ENCODE results near the gene MOB1B. TPM values are rescaled to one million over a fixed set of nuclear protein-coding genes. Genes with fewer than 3 reads are reported as not detected.

Gene MOB1B
- total RNA-seq, 1 donor, result 14.1 TPM

DNA sequence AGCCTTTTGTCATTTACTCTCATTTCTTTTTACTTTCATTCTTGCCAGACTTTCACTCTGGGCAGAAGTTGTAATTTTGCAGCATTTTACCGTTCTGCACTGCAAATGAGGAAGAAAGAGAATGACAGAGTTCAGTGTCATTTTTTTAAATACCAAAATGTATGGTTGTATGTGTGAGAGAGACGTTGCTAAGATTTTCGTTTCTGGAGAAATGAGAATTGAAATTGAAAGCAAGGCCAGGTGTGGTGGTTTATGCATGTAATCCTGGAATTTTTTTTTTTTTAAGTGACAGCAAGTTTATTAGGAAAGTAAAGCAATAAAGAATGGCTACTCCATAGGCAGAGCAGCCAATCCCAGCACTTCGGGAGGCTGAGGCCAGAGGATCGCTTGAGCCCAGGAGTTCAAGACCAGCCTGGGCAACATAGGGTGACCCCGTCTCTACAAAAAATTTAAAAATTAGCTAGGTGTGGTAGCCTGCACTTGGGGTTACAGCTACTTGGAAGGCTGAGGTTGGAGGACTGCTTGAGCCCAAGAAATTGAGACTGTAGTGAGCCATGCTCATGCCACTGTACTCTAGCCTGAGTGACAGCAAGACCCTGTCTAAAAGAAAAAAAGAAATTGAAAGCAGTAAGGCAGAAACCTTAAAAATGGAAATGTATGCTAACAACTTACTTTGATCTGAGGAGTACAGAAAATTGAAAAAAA lies 104.2 kb downstream of the MOB1B start:
- H3K4me1 ChIP-seq (ENCODE audit: insufficient read depth, low read length), result peaks cover 20% of the 10 kb centered on the region
- no peaks in the 10 kb centered on the region for H4K20me1 ChIP-seq (ENCODE audit: insufficient read depth, low read length)
- no peak overlapping the region for H2AFZ ChIP-seq (ENCODE audit: low read length)
- H3K36me3 ChIP-seq (ENCODE audit: insufficient read depth, low read length), result no peaks in the 10 kb centered on the region
- H3K27me3 ChIP-seq (ENCODE audit: insufficient read depth, low read length), result no peaks in the 10 kb centered on the region
- H3K4me3 ChIP-seq (ENCODE audit: insufficient read depth, low read length), result no peak overlapping the region
- H3K4me2 ChIP-seq (ENCODE audit: insufficient read depth, low read length), result peak overlapping the region; percentile 23
- no peak for DNase-seq (ENCODE audit: insufficient read length, low spot score, missing footprints)
- peaks cover 70% of the 10 kb centered on the region for H3K79me2 ChIP-seq (ENCODE audit: insufficient read depth, low read length)
- no peaks in the 10 kb centered on the region for H3K9me3 ChIP-seq (ENCODE audit: low read depth, low read length)
- TF ChIP-seq, protein P1, sequence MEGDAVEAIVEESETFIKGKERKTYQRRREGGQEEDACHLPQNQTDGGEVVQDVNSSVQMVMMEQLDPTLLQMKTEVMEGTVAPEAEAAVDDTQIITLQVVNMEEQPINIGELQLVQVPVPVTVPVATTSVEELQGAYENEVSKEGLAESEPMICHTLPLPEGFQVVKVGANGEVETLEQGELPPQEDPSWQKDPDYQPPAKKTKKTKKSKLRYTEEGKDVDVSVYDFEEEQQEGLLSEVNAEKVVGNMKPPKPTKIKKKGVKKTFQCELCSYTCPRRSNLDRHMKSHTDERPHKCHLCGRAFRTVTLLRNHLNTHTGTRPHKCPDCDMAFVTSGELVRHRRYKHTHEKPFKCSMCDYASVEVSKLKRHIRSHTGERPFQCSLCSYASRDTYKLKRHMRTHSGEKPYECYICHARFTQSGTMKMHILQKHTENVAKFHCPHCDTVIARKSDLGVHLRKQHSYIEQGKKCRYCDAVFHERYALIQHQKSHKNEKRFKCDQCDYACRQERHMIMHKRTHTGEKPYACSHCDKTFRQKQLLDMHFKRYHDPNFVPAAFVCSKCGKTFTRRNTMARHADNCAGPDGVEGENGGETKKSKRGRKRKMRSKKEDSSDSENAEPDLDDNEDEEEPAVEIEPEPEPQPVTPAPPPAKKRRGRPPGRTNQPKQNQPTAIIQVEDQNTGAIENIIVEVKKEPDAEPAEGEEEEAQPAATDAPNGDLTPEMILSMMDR (IDR thresholded peaks at IDR 0.05; ENCODE audit: extremely low read depth, low read depth, low read length), result no peak
- no peak overlapping the region for H3K27ac ChIP-seq (ENCODE audit: low read depth, low read length)

DNA sequence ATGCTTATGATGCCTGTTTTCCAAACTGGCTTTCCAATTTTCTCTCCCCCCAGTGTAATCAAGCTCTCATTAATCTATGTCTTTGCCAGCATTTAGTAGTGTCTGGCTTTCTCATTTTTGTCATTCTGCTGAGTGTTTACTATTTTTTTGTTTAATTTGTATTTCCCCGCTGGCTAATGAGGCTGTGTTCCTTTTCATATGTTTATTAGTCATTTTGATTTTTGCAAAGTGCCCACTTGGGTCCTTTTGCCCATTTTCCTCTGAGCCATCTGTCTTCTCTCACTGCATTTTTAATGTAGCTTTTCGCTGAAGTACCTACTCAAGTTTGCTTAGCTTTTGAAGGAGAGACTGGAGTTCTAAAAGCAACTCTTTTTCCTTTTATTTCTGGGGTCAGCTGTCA lies 106.0 kb downstream of the MOB1B start:
- TF ChIP-seq, protein P1 (IDR thresholded peaks at IDR 0.05; ENCODE audit: extremely low read depth, low read depth, low read length), result no peak
- H3K4me3 ChIP-seq (ENCODE audit: insufficient read depth, low read length), result no peak overlapping the region
- peaks cover 20% of the 10 kb centered on the region for H3K4me1 ChIP-seq (ENCODE audit: insufficient read depth, low read length)
- no peaks in the 10 kb centered on the region for H3K9me3 ChIP-seq (ENCODE audit: low read depth, low read length)
- no peaks in the 10 kb centered on the region for H3K27me3 ChIP-seq (ENCODE audit: insufficient read depth, low read length)
- H3K27ac ChIP-seq (ENCODE audit: low read depth, low read length), result peak overlapping the region; percentile 65
- peaks cover 59% of the 10 kb centered on the region for H3K79me2 ChIP-seq (ENCODE audit: insufficient read depth, low read length)
- H4K20me1 ChIP-seq (ENCODE audit: insufficient read depth, low read length), result no peaks in the 10 kb centered on the region
- no peak overlapping the region for H3K4me2 ChIP-seq (ENCODE audit: insufficient read depth, low read length)
- no peak for DNase-seq (ENCODE audit: insufficient read length, low spot score, missing footprints)
- no peaks in the 10 kb centered on the region for H3K36me3 ChIP-seq (ENCODE audit: insufficient read depth, low read length)
- H2AFZ ChIP-seq (ENCODE audit: low read length), result no peak overlapping the region

DNA sequence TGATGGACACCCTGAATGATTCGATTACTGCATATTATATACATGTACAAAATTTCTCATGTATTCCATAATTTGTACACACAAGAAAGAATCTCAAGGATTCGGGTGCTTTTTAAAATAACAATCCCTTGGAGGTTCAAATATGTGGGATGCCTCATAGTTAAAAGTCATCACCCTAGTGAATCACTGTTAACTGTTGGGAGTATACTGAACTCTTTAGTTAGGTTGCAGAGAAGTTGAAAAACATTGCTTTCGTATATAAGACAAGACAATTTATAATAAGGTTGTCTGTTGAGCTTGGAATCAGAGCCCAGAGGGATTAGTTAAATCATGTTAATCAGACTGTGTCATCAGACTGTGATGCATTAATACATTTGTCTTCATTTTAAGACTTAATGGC lies 106.9 kb downstream of the MOB1B start:
- no peaks in the 10 kb centered on the region for H3K27me3 ChIP-seq (ENCODE audit: insufficient read depth, low read length)
- no peak overlapping the region for H2AFZ ChIP-seq (ENCODE audit: low read length)
- H4K20me1 ChIP-seq (ENCODE audit: insufficient read depth, low read length), result no peaks in the 10 kb centered on the region
- no peaks in the 10 kb centered on the region for H3K36me3 ChIP-seq (ENCODE audit: insufficient read depth, low read length)
- H3K4me3 ChIP-seq (ENCODE audit: insufficient read depth, low read length), result no peak overlapping the region
- H3K4me1 ChIP-seq (ENCODE audit: insufficient read depth, low read length), result peaks cover 20% of the 10 kb centered on the region
- peak overlapping the region; percentile 65 for H3K27ac ChIP-seq (ENCODE audit: low read depth, low read length)
- DNase-seq (ENCODE audit: insufficient read length, low spot score, missing footprints), result peak; percentile 80
- peak overlapping the region; percentile 62 for H3K4me2 ChIP-seq (ENCODE audit: insufficient read depth, low read length)
- TF ChIP-seq, protein P1 (IDR thresholded peaks at IDR 0.05; ENCODE audit: extremely low read depth, low read depth, low read length), result no peak
- H3K9me3 ChIP-seq (ENCODE audit: low read depth, low read length), result no peaks in the 10 kb centered on the region
- peaks cover 50% of the 10 kb centered on the region for H3K79me2 ChIP-seq (ENCODE audit: insufficient read depth, low read length)

DNA sequence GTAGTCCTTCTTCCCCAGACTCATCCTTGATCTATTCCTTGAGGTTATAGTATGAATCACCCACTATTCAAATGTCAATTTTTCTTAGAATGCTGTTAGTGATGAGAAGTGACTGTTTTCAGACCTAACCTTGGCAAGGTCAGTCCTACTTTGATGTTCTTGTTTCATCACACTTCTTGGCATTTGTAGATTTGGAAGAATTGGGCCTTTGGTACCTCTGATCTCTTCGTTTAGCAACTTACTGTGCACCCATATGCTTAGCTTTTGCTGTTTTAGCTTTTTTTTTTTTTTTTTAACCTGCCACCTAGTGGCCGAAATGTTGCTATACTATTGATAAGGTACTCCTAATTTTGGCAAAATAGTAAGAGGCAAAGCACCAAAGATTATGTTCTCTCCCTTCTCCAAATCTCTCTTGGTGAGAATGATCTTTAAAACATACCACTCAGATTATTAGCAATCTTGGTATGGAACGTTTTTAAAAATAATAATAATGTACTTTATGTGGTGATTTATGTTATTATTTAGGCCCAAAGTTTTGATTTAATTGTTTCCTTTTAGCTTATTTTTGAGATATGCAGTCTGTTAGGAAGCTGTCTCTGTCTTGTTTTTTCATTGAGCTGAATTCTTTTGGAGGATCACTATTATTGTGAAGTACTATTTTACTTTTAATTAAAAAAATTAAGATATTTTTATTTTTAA lies 107.9 kb downstream of the MOB1B start:
- Histone ChIP-seq H2AFZ (ENCODE audit: low read length) (peak overlapping the region; percentile 33), H3K36me3 (ENCODE audit: insufficient read depth, low read length) (no peaks in the 10 kb centered on the region), H3K4me3 (ENCODE audit: insufficient read depth, low read length) (no peak overlapping the region), H3K9me3 (ENCODE audit: low read depth, low read length) (no peaks in the 10 kb centered on the region), H3K79me2 (ENCODE audit: insufficient read depth, low read length) (peaks cover 41% of the 10 kb centered on the region), H3K27me3 (ENCODE audit: insufficient read depth, low read length) (no peaks in the 10 kb centered on the region), H3K4me1 (ENCODE audit: insufficient read depth, low read length) (peaks cover 20% of the 10 kb centered on the region), H3K27ac (ENCODE audit: low read depth, low read length) (peak overlapping the region; percentile 65), H3K4me2 (ENCODE audit: insufficient read depth, low read length) (peak overlapping the region; percentile 62), H4K20me1 (ENCODE audit: insufficient read depth, low read length) (no peaks in the 10 kb centered on the region)
- DNase-seq (ENCODE audit: insufficient read length, low spot score, missing footprints), result no peak
- TF ChIP-seq, protein P1 (IDR thresholded peaks at IDR 0.05; ENCODE audit: extremely low read depth, low read depth, low read length), result peak; percentile 73

Measured in osteoblast (primary cell).